Measurements from ENCODE around the gene OR2G6. TPM values are rescaled to one million over a fixed set of nuclear protein-coding genes. Genes with fewer than 3 reads are reported as not detected.
"Not testable (repeated sequence)": the region's sequence is repeated elsewhere in the genome, so short reads cannot be mapped to it uniquely, and the experiment has no call there.

Gene OR2G6
- total RNA-seq, 6 experiments from 2014 or later, result not detected

GRCh38 chr1:248574657-248575056 lies 66.8 kb downstream of the OR2G6 start, which contains the start of gene OR2T34:
Gene OR2T34, minus strand, starts transcription at chr1:248574757. Its CDS starts 0 bp downstream, at chr1:248574757.
- intact Hi-C loops (cut with DNase I); H3K9me3 ChIP-seq; H3K27me3 ChIP-seq; H3K4me1 ChIP-seq; H3K36me3 ChIP-seq; ATAC-seq; H3K4me3 ChIP-seq; H3K27ac ChIP-seq; DNase-seq: not testable (repeated sequence)
- 69% methylated on average over 3 of the region's 3 CpGs for WGBS (ENCODE audit: insufficient coverage, low coverage, low lambda C conversion rate, missing lambda C conversion rate)

DNA sequence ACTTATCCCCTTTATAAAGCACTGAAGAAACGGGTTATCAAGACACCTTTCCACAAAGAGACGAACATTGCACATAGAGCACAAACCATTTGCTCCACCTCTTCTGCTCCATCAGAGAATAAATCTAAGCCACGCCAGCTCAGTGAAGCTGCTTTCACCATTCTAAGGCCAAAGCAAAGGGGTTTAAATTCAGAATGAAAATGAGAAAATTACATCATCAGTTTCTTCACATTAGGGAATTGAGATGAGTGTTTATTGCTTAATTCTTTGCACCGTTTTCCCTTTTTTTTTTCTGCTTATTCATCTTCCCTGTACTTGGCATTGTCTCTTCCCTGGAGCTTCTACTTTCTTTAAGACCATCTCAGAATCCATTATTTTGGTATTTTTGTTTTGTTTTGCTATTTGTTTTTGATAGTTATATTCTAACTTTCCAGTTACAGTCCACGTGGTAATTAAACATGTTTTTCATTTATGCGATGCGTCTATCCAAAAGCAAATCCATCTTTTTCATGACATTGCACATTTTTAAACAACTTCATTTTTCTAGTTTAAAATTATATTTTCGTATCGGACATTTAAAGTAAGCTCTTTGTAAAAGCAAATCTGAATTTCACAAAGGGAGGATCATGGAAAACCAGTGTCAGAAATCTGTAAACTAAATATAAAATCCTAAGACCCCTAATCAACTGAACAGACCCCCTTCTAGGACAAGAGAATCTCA lies 68.5 kb downstream of the OR2G6 start:
- ATAC-seq (no peak), DNase-seq (no peak)
- WGBS (ENCODE audit: insufficient coverage, low coverage, low lambda C conversion rate, missing lambda C conversion rate), result 58% methylated on average over 9 of the region's 9 CpGs
- H3K27me3 ChIP-seq, result no peaks in the 10 kb centered on the region
- intact Hi-C loops (cut with DNase I), result no loop called here
- no peak overlapping the region for H3K4me3 ChIP-seq
- no peaks in the 10 kb centered on the region for H3K9me3 ChIP-seq
- no peak for TF ChIP-seq POLR2A (IDR thresholded peaks at IDR 0.05)
- TF ChIP-seq, protein P1, sequence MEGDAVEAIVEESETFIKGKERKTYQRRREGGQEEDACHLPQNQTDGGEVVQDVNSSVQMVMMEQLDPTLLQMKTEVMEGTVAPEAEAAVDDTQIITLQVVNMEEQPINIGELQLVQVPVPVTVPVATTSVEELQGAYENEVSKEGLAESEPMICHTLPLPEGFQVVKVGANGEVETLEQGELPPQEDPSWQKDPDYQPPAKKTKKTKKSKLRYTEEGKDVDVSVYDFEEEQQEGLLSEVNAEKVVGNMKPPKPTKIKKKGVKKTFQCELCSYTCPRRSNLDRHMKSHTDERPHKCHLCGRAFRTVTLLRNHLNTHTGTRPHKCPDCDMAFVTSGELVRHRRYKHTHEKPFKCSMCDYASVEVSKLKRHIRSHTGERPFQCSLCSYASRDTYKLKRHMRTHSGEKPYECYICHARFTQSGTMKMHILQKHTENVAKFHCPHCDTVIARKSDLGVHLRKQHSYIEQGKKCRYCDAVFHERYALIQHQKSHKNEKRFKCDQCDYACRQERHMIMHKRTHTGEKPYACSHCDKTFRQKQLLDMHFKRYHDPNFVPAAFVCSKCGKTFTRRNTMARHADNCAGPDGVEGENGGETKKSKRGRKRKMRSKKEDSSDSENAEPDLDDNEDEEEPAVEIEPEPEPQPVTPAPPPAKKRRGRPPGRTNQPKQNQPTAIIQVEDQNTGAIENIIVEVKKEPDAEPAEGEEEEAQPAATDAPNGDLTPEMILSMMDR (IDR thresholded peaks at IDR 0.05), result no peak
- no peaks in the 10 kb centered on the region for H3K36me3 ChIP-seq
- H3K4me1 ChIP-seq, result no peaks in the 10 kb centered on the region
- no peak overlapping the region for H3K27ac ChIP-seq

Other genes with a start within 250 kb of the OR2G6 start
- not detected for gene OR2T33, start 230.1 kb upstream of the OR2G6 start, total RNA-seq
- gene OR2T12, start 204.6 kb upstream of the OR2G6 start, total RNA-seq, result not detected
- not detected for gene OR2M7, start 183.5 kb upstream of the OR2G6 start, total RNA-seq
- gene OR14C36, start 159.3 kb upstream of the OR2G6 start, total RNA-seq, result not detected
- gene OR2T4, start 146.4 kb upstream of the OR2G6 start, total RNA-seq, result not detected
- not detected for gene OR2T6, start 132.3 kb upstream of the OR2G6 start, total RNA-seq
- gene OR2T1, start 105.0 kb upstream of the OR2G6 start, total RNA-seq, result not detected
- gene OR2T2, start 62.4 kb upstream of the OR2G6 start, total RNA-seq, result not detected
- not detected for gene OR2T3, start 34.7 kb upstream of the OR2G6 start, total RNA-seq
- gene OR2T5, start 19.5 kb upstream of the OR2G6 start, total RNA-seq, result not detected
- not detected for gene OR2T29, start 54.7 kb downstream of the OR2G6 start, total RNA-seq
- gene OR2T34, start 66.7 kb downstream of the OR2G6 start, total RNA-seq, result not detected
- not detected for gene OR2T10, start 89.6 kb downstream of the OR2G6 start, total RNA-seq
- not detected for gene OR2T11, start 127.0 kb downstream of the OR2G6 start, total RNA-seq
- gene OR2T35, start 137.2 kb downstream of the OR2G6 start, total RNA-seq, result not detected
- gene OR2T27, start 147.5 kb downstream of the OR2G6 start, total RNA-seq, result not detected
- gene OR14I1, start 194.7 kb downstream of the OR2G6 start, total RNA-seq, result not detected
- not detected for gene LYPD8, start 247.7 kb downstream of the OR2G6 start, total RNA-seq

Data from right lobe of liver (tissue), 6 donors.